ENCODE results near the gene DRC7.

Gene DRC7

DNA sequence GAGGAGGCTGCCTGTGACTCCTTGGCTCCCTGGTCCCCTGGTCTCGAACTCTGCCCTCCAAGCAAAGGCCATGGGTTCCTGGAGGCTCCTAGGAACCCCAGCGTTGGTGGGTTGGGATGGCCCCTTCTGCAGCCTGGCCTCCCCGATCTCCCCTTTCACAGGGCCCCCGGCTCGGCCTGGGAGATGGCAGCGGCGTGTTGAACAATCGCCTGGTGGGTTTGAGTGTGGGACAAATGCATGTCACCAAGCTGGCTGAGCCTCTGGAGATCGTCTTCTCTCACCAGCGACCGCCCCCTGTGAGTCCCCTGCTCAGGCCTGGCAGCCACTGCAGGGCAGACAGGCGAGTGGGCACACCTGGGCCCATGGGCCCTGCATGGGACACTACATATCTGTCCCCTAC is 15.6 kb upstream of the DRC7 start:
- no peak overlapping the region for H3K4me3 ChIP-seq (replicated peaks in 1 of 2; ENCODE audit: low read depth in 2 of 2, low read length in 2 of 2)
- TF ChIP-seq, protein P1, sequence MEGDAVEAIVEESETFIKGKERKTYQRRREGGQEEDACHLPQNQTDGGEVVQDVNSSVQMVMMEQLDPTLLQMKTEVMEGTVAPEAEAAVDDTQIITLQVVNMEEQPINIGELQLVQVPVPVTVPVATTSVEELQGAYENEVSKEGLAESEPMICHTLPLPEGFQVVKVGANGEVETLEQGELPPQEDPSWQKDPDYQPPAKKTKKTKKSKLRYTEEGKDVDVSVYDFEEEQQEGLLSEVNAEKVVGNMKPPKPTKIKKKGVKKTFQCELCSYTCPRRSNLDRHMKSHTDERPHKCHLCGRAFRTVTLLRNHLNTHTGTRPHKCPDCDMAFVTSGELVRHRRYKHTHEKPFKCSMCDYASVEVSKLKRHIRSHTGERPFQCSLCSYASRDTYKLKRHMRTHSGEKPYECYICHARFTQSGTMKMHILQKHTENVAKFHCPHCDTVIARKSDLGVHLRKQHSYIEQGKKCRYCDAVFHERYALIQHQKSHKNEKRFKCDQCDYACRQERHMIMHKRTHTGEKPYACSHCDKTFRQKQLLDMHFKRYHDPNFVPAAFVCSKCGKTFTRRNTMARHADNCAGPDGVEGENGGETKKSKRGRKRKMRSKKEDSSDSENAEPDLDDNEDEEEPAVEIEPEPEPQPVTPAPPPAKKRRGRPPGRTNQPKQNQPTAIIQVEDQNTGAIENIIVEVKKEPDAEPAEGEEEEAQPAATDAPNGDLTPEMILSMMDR (IDR thresholded peaks at IDR 0.05; ENCODE audit: low read depth, low read length), result no peak
- DNase-seq (ENCODE audit: low read depth in 2 of 2), result no peak

DNA sequence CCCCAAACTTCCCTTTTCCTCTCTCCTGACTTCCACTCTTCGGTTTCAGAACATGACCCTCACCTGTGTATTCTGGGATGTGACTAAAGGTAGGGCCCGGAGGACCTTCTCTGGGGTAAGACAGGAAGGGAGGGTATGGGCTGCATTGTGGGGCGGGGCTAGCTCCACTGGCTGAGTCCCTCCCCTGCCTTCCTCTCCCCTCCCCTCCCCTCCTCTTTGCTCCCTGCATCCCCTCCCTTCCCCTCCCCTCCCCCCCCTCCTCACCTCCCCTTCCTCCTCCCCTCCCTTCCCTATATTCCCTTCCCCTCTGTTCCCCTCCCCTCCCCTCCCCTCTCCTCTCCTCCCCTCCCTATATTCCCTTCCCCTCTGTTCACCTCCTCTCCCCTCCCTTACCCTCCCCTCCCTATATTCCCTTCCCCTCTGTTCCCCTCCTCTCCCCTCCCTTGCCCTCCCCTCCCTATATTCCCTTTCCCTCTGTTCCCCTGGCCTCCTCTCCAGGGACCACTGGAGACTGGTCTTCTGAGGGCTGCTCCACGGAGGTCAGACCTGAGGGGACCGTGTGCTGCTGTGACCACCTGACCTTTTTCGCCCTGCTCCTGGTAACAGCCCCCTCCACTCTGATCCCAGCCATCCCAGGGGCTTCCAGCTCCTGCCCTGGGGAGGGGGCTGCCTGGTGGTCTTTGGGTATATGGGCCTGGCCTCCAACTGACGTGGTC is 14.7 kb upstream of the DRC7 start:
- TF ChIP-seq, protein P1 (IDR thresholded peaks at IDR 0.05; ENCODE audit: low read depth, low read length), result no peak
- DNase-seq (ENCODE audit: low read depth in 2 of 2), result no peak
- H3K4me3 ChIP-seq (replicated peaks in 1 of 2; ENCODE audit: low read depth in 2 of 2, low read length in 2 of 2), result no peak overlapping the region

DNA sequence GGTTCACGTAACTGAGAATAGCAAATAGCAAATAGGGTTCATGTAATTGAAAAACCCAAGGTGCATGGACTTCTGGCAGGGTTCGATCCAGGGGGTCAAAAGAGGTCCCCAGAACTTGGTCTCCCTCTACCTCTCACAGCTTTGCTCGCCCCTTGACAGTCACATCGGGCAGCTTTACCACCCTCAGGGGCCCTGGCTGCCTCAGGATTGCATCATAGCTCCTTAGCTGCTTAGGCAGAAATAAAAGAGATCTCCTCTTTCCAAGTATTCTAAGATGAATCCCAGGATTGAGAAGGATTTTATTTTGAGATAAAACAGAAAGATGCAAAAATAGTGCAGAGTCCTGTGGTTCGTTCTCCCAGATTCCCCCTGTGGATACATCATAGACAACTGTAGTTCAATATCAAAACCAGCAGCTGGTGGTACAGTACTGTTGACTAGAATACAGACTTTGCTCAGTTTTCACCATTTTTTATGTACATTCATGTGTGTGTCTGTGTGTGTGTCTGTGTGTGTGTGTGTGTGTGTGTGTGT is 13.7 kb upstream of the DRC7 start:
- TF ChIP-seq, protein P1 (IDR thresholded peaks at IDR 0.05; ENCODE audit: low read depth, low read length), result no peak
- no peak overlapping the region for H3K4me3 ChIP-seq (replicated peaks in 1 of 2; ENCODE audit: low read depth in 2 of 2, low read length in 2 of 2)
- DNase-seq (ENCODE audit: low read depth in 2 of 2), result no peak

DNA sequence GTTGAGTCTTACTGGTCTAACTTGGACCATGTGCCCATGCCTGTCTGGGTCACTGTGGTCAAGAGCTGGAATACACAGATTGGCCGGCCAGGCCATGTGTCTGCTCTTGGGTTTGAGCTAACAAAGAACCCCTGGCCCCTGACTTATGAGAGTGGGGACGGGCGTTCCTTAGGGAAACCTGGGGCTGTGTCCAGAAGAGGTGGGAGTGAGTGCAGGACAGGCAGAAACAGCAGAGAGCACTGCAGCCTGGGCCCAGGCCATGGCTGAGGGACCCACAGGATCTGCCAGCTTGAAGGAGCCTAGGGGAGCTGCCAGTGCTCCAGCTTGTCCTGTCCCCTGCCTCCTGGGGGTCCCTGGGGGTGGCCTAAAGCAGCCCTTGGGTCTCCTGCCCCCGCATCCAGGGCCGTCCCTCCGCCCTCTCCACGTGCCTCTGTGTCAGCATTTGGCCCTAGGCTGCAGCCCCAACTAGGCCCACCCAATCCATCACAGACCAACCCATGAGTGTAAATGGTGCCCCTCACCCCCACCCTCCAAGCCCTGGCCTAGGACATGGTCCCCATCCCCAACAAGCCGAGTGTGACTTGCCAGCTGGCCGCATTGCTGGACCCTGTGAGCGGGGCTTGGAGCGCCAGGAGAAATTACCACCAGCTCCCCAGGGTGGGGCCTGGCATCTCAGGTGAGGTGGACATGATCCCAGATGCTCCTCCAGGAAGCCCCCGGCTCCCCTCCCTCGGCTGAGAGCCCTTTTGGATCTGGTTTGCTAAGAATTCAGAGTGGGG is 12.5 kb upstream of the DRC7 start:
- no peak for DNase-seq (ENCODE audit: low read depth in 2 of 2)
- TF ChIP-seq, protein P1 (IDR thresholded peaks at IDR 0.05; ENCODE audit: low read depth, low read length), result no peak
- no peak overlapping the region for H3K4me3 ChIP-seq (replicated peaks in 1 of 2; ENCODE audit: low read depth in 2 of 2, low read length in 2 of 2)

DNA sequence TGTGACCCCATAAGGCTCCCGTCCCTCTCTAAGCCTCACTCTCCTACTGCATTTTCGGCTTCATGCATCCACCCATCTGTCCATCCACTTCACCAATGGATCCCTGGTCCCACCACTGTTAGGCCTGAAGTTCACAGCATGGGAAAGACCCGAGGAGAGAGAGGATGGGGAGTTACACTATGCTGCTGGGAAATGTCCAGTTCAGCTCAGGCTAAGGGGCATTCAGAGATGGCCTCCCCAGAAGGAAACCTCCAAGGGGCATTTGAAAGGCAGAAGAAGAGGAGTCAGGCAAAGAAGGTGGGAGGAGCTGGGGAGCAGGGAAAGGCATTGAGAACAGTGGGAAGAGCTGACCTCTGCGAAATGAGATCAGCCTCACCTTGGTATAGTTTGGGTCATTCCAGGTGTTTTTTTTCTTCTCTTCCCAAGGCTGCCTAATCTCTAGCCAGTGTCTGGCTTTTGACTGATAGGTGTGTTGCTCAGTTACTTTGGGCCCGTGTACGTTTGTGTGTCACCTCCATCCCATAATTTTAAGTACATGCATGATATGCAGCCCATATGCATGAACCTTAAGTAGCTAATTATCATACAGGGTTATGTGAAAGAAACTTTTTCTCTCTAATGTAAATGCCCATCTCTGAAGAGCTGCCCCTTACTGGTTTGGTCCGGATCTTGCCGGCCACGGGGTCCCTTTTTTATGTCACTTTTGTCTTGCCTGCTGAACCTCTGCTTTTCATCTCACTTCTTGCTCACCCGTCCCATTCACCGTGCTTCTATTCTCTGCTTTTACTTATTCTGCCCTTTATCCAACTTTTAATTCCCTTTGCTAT is 11.6 kb upstream of the DRC7 start:
- TF ChIP-seq, protein P1 (IDR thresholded peaks at IDR 0.05; ENCODE audit: low read depth, low read length), result no peak
- DNase-seq (ENCODE audit: low read depth in 2 of 2), result no peak

More for the DNA sequence above, 11.6 kb upstream of the DRC7 start:
- H3K4me3 ChIP-seq (replicated peaks in 1 of 2; ENCODE audit: low read depth in 2 of 2, low read length in 2 of 2), result no peak overlapping the region
